IMR-90 (cell line): ENCODE results near the gene UBL5. TPM values are rescaled to one million over a fixed set of nuclear protein-coding genes. Genes with fewer than 3 reads are reported as not detected.

Source experiments
- ATAC-seq: fragments of 200-7000 bp; cut with Tn5 transposase; 2 replicates; pipeline ENCODE4 v1.9.1; 2020; ENCODE audit warnings: low read depth, mild to moderate bottlenecking, moderate library complexity
- BruUV-seq: library from RNA; stranded (reverse); fragments of 400-500 nt; replicated peaks from 2 replicates; lab custom pipeline; 2021; lab: Mats Ljungman, UMichigan
- CTCF ChIA-PET: fragments of 300-600 bp; formaldehyde crosslinking; extraction: SDS; loops from one replicate; lab custom pipeline; 2021; ENCODE audit warnings: antibody characterized with exemption; lab: Yijun Ruan, JAX
- POLR2A ChIA-PET: fragments of 300-600 bp; sonication (Branson Sonifier 250); formaldehyde crosslinking; loops from one replicate; lab custom pipeline; 2022; ENCODE audit warnings: antibody characterized with exemption; ENCODE audit not compliant: unreplicated experiment; lab: Charles Lee
- DNase-seq: peaks from one replicate; pipeline ENCODE4 v3.0.0; 2013
- H2AFZ ChIP-seq: replicated peaks from 2 replicates; pipeline ENCODE3; 2013; ENCODE audit warnings: low read length, mild to moderate bottlenecking; ENCODE audit not compliant: poor library complexity
- H2AK5ac ChIP-seq: 2 replicates; pipeline ENCODE4 v1.6.1; 2013; ENCODE audit warnings: low read depth, low read length, inconsistent platforms
- H2AK9ac ChIP-seq: replicated peaks from 2 replicates; pipeline ENCODE3; 2013; ENCODE audit warnings: mild to moderate bottlenecking, low read depth, low read length, moderate library complexity; ENCODE audit not compliant: poor library complexity
- H2BK120ac ChIP-seq: 2 replicates; pipeline ENCODE4 v1.6.1; 2013; ENCODE audit warnings: low read depth, low read length, inconsistent platforms
- H2BK15ac ChIP-seq: 3 replicates; pipeline ENCODE4 v1.6.1; 2013; ENCODE audit warnings: low read depth, low read length, inconsistent platforms
- H2BK20ac ChIP-seq: 2 replicates; pipeline ENCODE4 v1.6.1; 2013; ENCODE audit warnings: low read depth, mild to moderate bottlenecking, inconsistent platforms, low read length, moderate library complexity
- H2BK5ac ChIP-seq: 2 replicates; pipeline ENCODE4 v1.6.1; 2013; ENCODE audit warnings: mild to moderate bottlenecking, low read depth, low read length, inconsistent platforms; ENCODE audit not compliant: poor library complexity, severe bottlenecking
- H3K14ac ChIP-seq: replicated peaks from 2 replicates; pipeline ENCODE4 v1.6.1; 2013; ENCODE audit warnings: low read depth, low read length, inconsistent platforms
- H3K18ac ChIP-seq: 2 replicates; pipeline ENCODE4 v1.6.1; 2013; ENCODE audit warnings: low read depth, low read length, control low read depth
- H3K23ac ChIP-seq: 2 replicates; pipeline ENCODE4 v1.6.1; 2013; ENCODE audit warnings: low read depth, low read length, inconsistent platforms
- H3K27ac ChIP-seq: 2 replicates; pipeline ENCODE4 v1.5.1; 2013; ENCODE audit warnings: mild to moderate bottlenecking, control low read depth, low read length; ENCODE audit not compliant: insufficient read depth
- H3K27me3 ChIP-seq: 2 replicates; pipeline ENCODE4 v1.6.1; 2013; ENCODE audit warnings: low read length; ENCODE audit not compliant: control insufficient read depth, insufficient read depth
- H3K36me3 ChIP-seq: 2 replicates; pipeline ENCODE4 v1.6.1; 2013; ENCODE audit warnings: low read length, mixed read lengths; ENCODE audit not compliant: control insufficient read depth, insufficient read depth
- H3K4ac ChIP-seq: 2 replicates; pipeline ENCODE4 v1.6.1; 2013; ENCODE audit warnings: low read depth, low read length, inconsistent platforms
- H3K4me1 ChIP-seq: 2 replicates; pipeline ENCODE4 v1.6.1; 2013; ENCODE audit warnings: low read length, mixed read lengths; ENCODE audit not compliant: control insufficient read depth, insufficient read depth
- H3K4me2 ChIP-seq: 2 replicates; pipeline ENCODE4 v1.6.1; 2013; ENCODE audit warnings: low read depth, mild to moderate bottlenecking, control low read depth, low read length, moderate library complexity
- H3K4me3 ChIP-seq: 2 replicates; pipeline ENCODE4 v1.5.1; 2013; ENCODE audit warnings: low read depth, mild to moderate bottlenecking, control low read depth, low read length, moderate library complexity; ENCODE audit not compliant: insufficient read depth
- H3K56ac ChIP-seq: 2 replicates; pipeline ENCODE4 v1.6.1; 2013; ENCODE audit warnings: low read length, inconsistent platforms; ENCODE audit not compliant: insufficient read depth; ENCODE audit errors: extremely low read depth
- H3K79me1 ChIP-seq, 2 experiments: 2 replicates each; pipeline ENCODE4 v1.6.1; 2013; ENCODE audit warnings: low read length in 2 of 2, inconsistent platforms in 1 of 2, low read depth in 1 of 2
- H3K9ac ChIP-seq: 2 replicates; pipeline ENCODE4 v1.6.1; 2013; ENCODE audit warnings: low read depth, low read length, control low read depth
- H3K9me1 ChIP-seq: 2 replicates; pipeline ENCODE4 v1.6.1; 2013; ENCODE audit warnings: low read length, inconsistent platforms; ENCODE audit not compliant: insufficient read depth
- H3K9me3 ChIP-seq: 2 replicates; pipeline ENCODE4 v1.6.1; 2013; ENCODE audit warnings: low read length; ENCODE audit not compliant: control insufficient read depth, insufficient read depth
- H4K20me1 ChIP-seq: 2 replicates; pipeline ENCODE4 v1.6.1; 2013; ENCODE audit warnings: low read length, inconsistent platforms; ENCODE audit not compliant: insufficient read depth
- H4K5ac ChIP-seq: 2 replicates; pipeline ENCODE4 v1.6.1; 2013; ENCODE audit warnings: mild to moderate bottlenecking, low read depth, low read length, control low read depth
- H4K8ac ChIP-seq, 2 experiments: 2 replicates each; pipeline ENCODE4 v1.6.1; 2013; ENCODE audit warnings: low read depth in 2 of 2, low read length in 2 of 2, control low read depth in 1 of 2, inconsistent platforms in 1 of 2
- H4K91ac ChIP-seq: 2 replicates; pipeline ENCODE4 v1.6.1; 2013; ENCODE audit warnings: low read depth, low read length, inconsistent platforms; ENCODE audit not compliant: insufficient read depth
- BHLHE40 ChIP-seq: fragments of 150-350 bp; IDR thresholded peaks from 2 replicates; pipeline ENCODE4 v1.6.1; 2016; ENCODE audit warnings: mild to moderate bottlenecking, low read depth, low read length
- CHD1 ChIP-seq: IDR thresholded peaks from 2 replicates; pipeline ENCODE4 v1.6.1; 2012; ENCODE audit warnings: low read depth, low read length, improper control_type of control experiment
- FOS ChIP-seq: fragments of 150-350 bp; IDR thresholded peaks from 2 replicates; pipeline ENCODE4 v1.6.1; 2016; ENCODE audit warnings: low read depth, low read length
- MAZ ChIP-seq: IDR thresholded peaks from 2 replicates; pipeline ENCODE4 v1.6.1; 2012; ENCODE audit warnings: low read depth, mild to moderate bottlenecking, low read length, improper control_type of control experiment, moderate library complexity, borderline replicate concordance
- NFE2L2 ChIP-seq: fragments of 150-350 bp; IDR thresholded peaks from 2 replicates; pipeline ENCODE4 v1.6.1; 2016; ENCODE audit warnings: low read depth, mild to moderate bottlenecking, low read length
- POLR2A ChIP-seq: IDR thresholded peaks from 2 replicates; pipeline ENCODE4 v1.6.1; 2012; ENCODE audit warnings: mild to moderate bottlenecking, low read depth, low read length
- RAD21 ChIP-seq: IDR thresholded peaks from 2 replicates; pipeline ENCODE4 v1.6.1; 2012; ENCODE audit warnings: low read length, improper control_type of control experiment
- RCOR1 ChIP-seq: IDR thresholded peaks from 2 replicates; pipeline ENCODE4 v1.6.1; 2012; ENCODE audit warnings: mild to moderate bottlenecking, low read length, improper control_type of control experiment; ENCODE audit not compliant: insufficient replicate concordance
- SMC3 ChIP-seq: fragments of 150-350 bp; IDR thresholded peaks from 2 replicates; pipeline ENCODE4 v1.6.1; 2016; ENCODE audit warnings: low read depth, mild to moderate bottlenecking, antibody characterized with exemption, low read length, moderate library complexity
- WGBS, 2 experiments: methylation state at CpG; one replicate each; pipeline versions ENCODE4 v1.1.5 to v1.1.7; 2013; ENCODE audit warnings: missing lambda C conversion rate in 2 of 2; ENCODE audit not compliant: insufficient read length in 1 of 2; ENCODE audit errors: extremely low coverage in 2 of 2; 5-methylcytosine and 5-hydroxymethylcytosine counted together
- dilution Hi-C: fragments of 300-500 bp; cut with HindIII; formaldehyde crosslinking; loops from one replicate; pipeline ENCODE4 v1.14.3; 2018; ENCODE audit warnings: low sequenced_read_pairs; ENCODE audit not compliant: unreplicated experiment
- in situ Hi-C: fragments of 300-500 bp; cut with MboI; formaldehyde crosslinking; loops from 3 replicates; pipeline ENCODE4 v1.14.3; 2019; ENCODE audit warnings: low sequenced_read_pairs, inconsistent platforms, mixed read lengths
- intact Hi-C: fragments of 100-400 bp; cut with micrococcal nuclease; formaldehyde crosslinking; loops from 2 replicates; pipeline ENCODE4 v1.10.0; 2022
- polyA plus RNA-seq, 3 experiments: library from polyadenylated mRNA; depleted of rRNA; stranded (reverse); fragments of >200 nt; gene quantifications; 2 replicates each; pipeline ENCODE4 v1.2.3, GENCODE V29; 2012; ENCODE audit warnings: low replicate concordance in 1 of 3
- total RNA-seq: library from RNA; depleted of rRNA; stranded (reverse); fragments of >200 nt; gene quantifications from 2 replicates; pipeline ENCODE4 v1.2.3, GENCODE V29; 2012
- TF ChIP-seq, protein P1 (sequence below): fragments of 150-350 bp; IDR thresholded peaks from 2 replicates; pipeline ENCODE4 v1.6.1; 2017; ENCODE audit warnings: mild to moderate bottlenecking, antibody characterized with exemption, low read length, low read depth

The UBL5 gene
- total and polyA plus RNA-seq, 2 of the 4 experiments (the other 2 are of a cell fraction) = 434 to 1,091 TPM

DNA sequence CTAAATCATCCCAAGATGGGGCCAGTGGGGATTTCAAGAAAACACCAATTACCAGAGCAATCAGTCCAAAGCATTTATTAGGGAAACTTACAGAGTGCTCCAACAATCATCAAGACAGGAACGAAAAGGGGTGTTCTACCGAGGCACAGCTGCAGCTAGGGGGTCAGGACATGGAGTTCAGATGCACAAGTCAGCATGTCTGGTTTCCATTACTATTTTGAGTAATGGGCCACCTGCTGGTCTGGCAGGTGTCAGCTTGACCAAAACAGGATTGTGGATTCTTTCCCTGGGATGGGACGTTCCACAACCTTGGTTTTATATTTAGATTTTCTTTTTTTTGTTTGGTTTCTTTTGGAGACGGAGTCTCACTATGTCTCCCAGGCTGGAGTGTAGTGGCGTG lies 3.9 kb upstream of the UBL5 start:
- no peak overlapping the region for H2AK5ac ChIP-seq
- H2BK5ac ChIP-seq = no peak overlapping the region
- no peak overlapping the region for H4K8ac ChIP-seq
- WGBS, 2 experiments = 68% methylated on average over 3 of the region's 5 CpGs; no CpG with 5 or more reads in 1 of the 2 experiments
- peaks cover 5% of the 10 kb centered on the region; the same call in 1 of the 2 replicates for H3K9me1 ChIP-seq
- no peak overlapping the region for H4K91ac ChIP-seq
- H3K27me3 ChIP-seq = no peaks in the 10 kb centered on the region
- H3K36me3 ChIP-seq = no peaks in the 10 kb centered on the region
- CTCF ChIA-PET = no interaction called here
- no peak overlapping the region for H3K4ac ChIP-seq
- H2AK9ac ChIP-seq = no peak overlapping the region
- H3K4me1 ChIP-seq = peaks cover 2% of the 10 kb centered on the region; the same call in 1 of the 2 replicates
- no peak overlapping the region for H2AFZ ChIP-seq
- intact Hi-C loops (no loop called here), in situ Hi-C loops (no loop called here), dilution Hi-C loops (no loop called here)
- H4K5ac ChIP-seq = no peak overlapping the region
- H4K20me1 ChIP-seq = peaks cover 13% of the 10 kb centered on the region; the same call in 1 of the 2 replicates
- TF ChIP-seq RCOR1 (no peak), BHLHE40 (no peak), RAD21 (no peak), FOS (no peak), SMC3 (no peak), POLR2A (no peak), NFE2L2 (no peak), MAZ (no peak), CHD1 (no peak)
- TF ChIP-seq, protein P1, sequence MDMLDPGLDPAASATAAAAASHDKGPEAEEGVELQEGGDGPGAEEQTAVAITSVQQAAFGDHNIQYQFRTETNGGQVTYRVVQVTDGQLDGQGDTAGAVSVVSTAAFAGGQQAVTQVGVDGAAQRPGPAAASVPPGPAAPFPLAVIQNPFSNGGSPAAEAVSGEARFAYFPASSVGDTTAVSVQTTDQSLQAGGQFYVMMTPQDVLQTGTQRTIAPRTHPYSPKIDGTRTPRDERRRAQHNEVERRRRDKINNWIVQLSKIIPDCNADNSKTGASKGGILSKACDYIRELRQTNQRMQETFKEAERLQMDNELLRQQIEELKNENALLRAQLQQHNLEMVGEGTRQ = no peak
- no peak overlapping the region for H3K14ac ChIP-seq
- DNase-seq (no peak), ATAC-seq (no peak)
- H2BK15ac ChIP-seq = no peak overlapping the region
- H3K9ac ChIP-seq = no peak overlapping the region
- BruUV-seq = no TSS peak
- H3K56ac ChIP-seq = no peak overlapping the region
- POLR2A ChIA-PET = no interaction called here
- no peak overlapping the region for H3K4me2 ChIP-seq
- no peak overlapping the region for H2BK20ac ChIP-seq
- H3K23ac ChIP-seq = no peak overlapping the region
- H3K27ac ChIP-seq = no peak overlapping the region
- H3K18ac ChIP-seq = no peak overlapping the region
- H3K79me1 ChIP-seq = peaks cover 15 to 42% of the 10 kb centered on the region in 2 experiments
- no peaks in the 10 kb centered on the region for H3K9me3 ChIP-seq
- H2BK120ac ChIP-seq = no peak overlapping the region
- H3K4me3 ChIP-seq = no peak overlapping the region
